G401.6 (cell line): ENCODE measurements around the gene CTCFL.
"Not testable (repeated sequence)": the region's sequence is repeated elsewhere in the genome, so short reads cannot be mapped to it uniquely, and the experiment has no call there.

ENCODE experiments used
- FAIRE-seq: peaks from 2 replicates; lab custom pipeline; 2012; peaks lifted over from hg19 to GRCh38; lab: Jason Lieb, UNC

CTCFL gene

DNA sequence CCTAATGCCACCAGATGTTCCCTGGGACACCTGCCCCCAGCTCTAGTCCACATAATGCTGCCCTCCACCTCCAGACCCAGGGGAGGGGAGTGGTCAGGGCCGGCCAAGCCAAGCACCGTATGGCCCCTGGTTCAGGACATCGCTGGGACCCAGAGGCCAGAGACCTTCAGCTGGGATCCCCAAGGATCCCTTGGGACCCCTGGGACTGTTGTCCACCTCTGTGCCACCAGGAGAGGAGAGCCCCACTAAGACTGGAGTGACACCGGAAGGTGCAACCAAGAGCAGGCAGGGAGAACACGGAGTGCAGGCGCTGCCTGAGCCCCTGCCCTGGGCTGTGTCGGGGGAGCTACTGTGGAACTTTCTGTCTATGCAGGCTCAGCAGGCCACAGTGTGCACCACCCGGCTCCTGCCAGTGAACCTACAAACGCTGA, 43.6 kb downstream of the CTCFL start:
- no peak for FAIRE-seq

- no peak for FAIRE-seq
These were observed 44.3 kb downstream of the CTCFL start for GRCh38 chr20:57480444-57481160.

DNA sequence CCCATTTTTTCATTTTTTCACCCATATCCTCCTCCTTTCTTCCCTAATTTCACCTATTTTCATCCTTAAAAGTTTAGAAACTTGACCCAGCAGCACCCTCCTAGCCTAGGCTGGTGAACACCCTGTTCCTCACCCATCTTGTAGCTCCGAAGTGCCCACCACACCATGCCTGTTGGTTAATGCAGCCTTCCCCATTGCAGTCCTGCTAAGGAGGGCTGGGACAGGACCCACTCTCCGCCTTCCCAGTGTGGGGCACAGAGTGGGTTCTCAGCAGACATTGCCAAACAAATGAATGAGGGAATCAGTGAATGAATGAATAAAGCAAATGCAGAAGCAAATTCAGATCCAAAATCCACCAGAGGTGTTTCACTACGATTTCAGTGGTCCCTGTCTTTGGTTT, 45.7 kb downstream of the CTCFL start:
- FAIRE-seq = no peak

GRCh38 chr20:57478176-57478575, 46.8 kb downstream of the CTCFL start:
- no peak for FAIRE-seq

GRCh38 chr20:57476641-57477461, 48.1 kb downstream of the CTCFL start:
- FAIRE-seq = no peak

DNA sequence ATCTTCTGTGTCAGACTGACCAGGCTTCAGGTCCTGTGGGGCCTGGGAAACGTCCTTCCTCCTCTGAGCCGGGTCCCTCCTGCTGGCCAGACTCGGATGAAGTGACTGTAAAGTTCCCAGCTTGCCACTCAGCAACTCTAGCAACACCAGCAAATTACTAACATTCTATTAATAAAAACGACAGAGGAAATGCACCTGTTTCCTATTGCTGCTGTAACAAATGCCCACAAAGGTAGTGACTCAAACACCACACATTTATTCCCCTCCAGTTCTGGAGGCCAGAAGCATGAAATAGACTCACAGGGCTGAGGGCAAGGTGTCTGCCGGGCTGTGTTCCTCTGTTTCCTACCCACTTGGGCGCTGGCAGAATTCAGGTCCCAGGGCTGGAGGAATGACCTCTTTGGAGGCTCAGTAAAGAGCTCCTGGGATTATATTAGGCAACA, 48.8 kb downstream of the CTCFL start:
- no peak for FAIRE-seq

DNA sequence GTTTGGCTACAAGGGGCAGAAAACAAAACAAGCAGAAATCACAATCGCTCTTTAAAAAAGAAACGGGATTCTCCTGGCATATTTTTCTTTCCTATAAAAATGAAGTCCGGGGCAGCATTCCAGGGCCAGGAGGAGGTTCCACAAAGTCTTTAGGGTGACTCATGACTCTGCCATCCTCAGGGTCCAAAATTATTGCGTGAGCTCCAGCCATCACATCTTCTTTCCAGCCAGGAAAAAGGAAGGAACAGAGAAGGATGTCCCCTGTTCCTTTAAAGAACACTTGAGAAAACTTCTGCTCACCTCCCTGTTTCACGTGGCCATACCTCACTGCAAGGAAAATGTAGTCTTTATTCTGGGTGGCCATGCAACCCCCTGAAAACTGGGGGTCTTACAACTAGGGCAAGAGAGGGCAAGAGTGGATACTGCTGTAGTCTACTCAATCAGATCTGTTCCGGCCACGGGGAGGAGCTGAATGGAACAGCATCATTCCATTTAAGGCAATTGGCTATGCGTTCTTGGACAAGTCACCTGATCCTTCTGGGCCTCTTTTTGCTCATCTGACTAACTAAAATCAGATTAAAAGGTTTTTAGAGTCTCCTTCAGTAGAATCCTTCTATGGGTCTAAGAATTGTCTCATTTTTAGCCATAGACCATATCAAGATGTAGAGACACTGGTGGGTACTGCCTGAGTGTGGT, 49.4 kb downstream of the CTCFL start:
- no peak for FAIRE-seq

GRCh38 chr20:57474816-57475215, 50.1 kb downstream of the CTCFL start:
- no peak for FAIRE-seq

- no peak for FAIRE-seq
These were observed 50.7 kb downstream of the CTCFL start for GRCh38 chr20:57474205-57474604.

DNA sequence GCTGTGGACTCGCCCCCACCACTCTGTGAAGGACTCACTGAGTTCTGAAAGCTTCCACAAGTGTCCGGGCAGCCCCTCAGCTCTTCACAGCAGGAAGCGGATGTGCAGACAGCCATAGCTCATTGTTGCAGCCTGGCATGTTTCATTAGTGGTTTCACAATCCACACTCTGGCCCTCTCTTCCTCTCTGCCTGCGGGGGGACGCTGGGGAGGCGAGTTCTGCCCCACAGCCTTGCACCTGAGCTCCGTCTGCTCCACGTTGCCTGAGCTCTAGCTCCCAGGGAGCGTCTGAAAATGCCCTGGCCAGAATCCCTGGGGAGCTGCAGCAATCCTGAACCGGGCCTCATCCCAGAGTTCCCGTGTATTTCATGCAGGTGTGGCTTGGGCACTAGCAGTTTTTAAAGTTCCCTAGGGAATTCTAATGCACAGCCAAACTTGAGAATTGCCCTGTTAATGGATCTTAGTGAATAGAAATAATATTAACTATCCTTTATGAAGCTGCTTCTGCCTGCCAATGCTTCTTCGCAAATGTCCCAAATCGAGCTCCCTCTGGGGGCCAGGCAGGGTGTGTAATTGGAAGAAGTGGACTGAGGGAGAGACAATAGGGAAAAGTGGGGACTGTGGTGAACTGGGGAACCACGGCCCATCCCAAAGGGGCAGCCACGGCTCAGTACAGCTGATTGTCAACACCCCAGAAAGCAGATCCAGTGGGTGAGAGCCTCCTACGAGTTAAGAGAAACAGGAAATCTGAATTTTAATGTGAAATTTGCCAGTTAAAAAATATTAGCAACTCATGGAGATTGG, 51.5 kb downstream of the CTCFL start:
- no peak for FAIRE-seq

GRCh38 chr20:57472474-57472873, 52.5 kb downstream of the CTCFL start:
- not testable (repeated sequence) for FAIRE-seq

DNA sequence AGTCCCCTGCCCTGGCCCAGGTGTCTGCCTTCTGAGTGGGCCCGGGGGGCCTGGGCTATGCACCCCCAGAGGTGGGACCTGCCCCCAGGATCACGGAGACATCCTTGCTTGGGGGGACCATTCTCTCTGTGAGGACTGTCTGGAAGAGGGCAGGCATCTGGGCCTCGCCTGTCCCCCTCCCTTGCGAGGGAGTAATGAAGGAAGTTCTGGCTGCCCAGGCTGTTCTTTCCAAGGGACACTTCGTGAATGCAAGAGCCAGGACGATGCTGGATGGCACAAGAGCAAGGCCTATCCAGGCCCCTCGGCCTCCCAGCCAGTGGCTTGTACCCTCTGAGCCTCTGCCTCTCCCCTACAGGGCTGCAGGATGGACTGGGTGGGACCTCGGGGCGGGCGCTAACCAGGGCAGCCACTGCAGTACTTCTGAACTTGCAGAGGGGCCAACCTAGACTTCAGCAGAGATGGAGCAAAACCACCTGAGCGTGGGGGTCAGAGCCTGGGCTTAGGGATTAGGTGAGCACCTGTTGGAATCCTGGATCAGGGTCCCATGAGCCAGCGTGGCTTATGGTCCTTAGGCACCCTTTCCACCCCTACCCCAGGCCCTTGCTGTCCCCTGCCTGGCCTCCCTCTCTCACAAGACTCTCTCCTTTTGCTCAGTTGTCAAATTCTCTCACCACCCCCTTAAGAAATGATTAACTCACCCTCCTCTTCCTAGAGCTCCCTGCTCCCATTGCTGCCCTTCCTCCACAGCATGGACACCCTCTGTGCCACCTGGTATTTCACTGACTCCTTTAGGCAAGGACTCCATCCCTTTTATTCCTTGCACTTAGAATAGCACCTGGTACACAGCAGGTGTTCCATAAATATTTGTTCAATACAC, 53.2 kb downstream of the CTCFL start:
- FAIRE-seq = no peak

GRCh38 chr20:57470666-57471495, 54.1 kb downstream of the CTCFL start:
- no peak for FAIRE-seq

DNA sequence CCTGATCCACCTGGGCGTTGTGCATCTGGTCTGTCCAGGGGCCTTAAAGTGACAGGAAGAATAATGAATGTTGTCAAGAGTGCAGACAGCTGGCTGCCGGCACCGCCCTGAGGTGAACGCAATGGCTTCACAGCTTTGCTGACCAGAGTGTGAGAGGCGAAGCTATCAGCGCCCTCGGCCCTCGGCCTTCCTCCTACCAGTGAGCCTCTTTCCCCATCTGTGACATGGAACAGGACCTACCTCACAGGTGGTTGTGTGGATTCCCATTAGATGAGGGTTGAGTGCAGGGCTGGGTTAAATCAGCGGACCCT, 54.8 kb downstream of the CTCFL start:
- FAIRE-seq = no peak

- FAIRE-seq = no peak
These were observed 55.3 kb downstream of the CTCFL start for GRCh38 chr20:57469418-57470211.

- no peak for FAIRE-seq
These were observed 56.2 kb downstream of the CTCFL start for GRCh38 chr20:57468523-57469417.

DNA sequence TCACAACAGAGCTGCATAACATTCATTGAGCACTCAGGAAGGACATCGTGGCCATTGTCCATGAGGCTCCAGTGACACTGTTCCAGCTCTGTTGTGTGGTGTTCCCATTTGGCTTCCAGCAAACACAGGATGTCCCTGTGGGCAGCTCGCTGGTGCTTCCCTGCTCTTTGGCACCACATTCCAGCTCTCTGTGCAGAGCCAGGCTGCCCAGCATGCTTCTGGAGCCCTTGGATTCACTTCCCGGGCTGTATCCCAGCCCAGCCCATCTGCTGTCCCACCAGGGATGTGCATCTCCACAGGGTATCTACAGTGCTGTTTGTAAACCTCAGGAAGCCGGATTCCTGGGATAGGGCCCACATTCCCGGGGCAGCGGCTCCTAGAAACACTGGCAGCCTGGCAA, 57.2 kb downstream of the CTCFL start:
- no peak for FAIRE-seq

- FAIRE-seq = no peak
These were observed 59.0 kb downstream of the CTCFL start for GRCh38 chr20:57465943-57466342.

DNA sequence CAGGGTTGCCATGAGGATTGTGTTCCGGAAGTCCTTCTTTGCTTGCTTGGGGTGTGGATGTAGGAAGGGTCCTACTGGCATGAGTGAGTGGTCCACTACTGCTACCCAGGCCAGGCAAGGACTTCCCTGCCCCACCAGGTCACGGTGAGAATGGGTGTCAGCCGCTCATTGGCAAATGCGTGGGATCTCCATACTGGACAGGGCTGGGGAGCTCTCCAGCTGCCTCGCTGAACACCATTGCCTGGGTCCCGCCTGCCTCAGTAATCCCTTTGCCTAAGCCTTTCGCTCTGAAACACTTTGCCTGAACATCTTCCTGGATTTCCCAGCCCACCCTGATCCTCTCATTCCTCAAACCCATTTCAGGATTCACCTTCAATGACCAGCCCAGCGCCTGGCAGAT, 59.5 kb downstream of the CTCFL start:
- FAIRE-seq = no peak
